ENCODE results near the gene IL18. TPM values are rescaled to one million over a fixed set of nuclear protein-coding genes. Genes with fewer than 3 reads are reported as not detected.
"Not testable (repeated sequence)": the region's sequence is repeated elsewhere in the genome, so short reads cannot be mapped to it uniquely, and the experiment has no call there.

The IL18 gene
- total RNA-seq, 2 experiments from 2014 or later = 0.45 to 0.75 TPM

GRCh38 chr11:112162200-112162599 lies 1.7 kb downstream of the IL18 start:
- not testable (repeated sequence) for H3K36me3 Mint-ChIP-seq

GRCh38 chr11:112161012-112161411 lies 2.9 kb downstream of the IL18 start:
- Mint-ChIP-seq H3K4me1 (peaks cover 1% of the 10 kb centered on the region), H3K9me3 (no peaks in the 10 kb centered on the region), H3K4me3 (no peak overlapping the region), H3K36me3 (no peaks in the 10 kb centered on the region), H3K27me3 (peaks cover 14% of the 10 kb centered on the region), H3K27ac (no peak overlapping the region)
- POLR2A ChIA-PET = no interaction called here
- DNase-seq = no peak
- no peak for ATAC-seq (ENCODE audit: low read depth)

More at GRCh38 chr11:112162200-112162599, 1.7 kb downstream of the IL18 start:
- POLR2A ChIA-PET; H3K4me3 Mint-ChIP-seq; H3K4me1 Mint-ChIP-seq; ATAC-seq (ENCODE audit: low read depth); H3K27ac Mint-ChIP-seq; DNase-seq; H3K9me3 Mint-ChIP-seq: not testable (repeated sequence)
- peaks cover 14% of the 10 kb centered on the region for H3K27me3 Mint-ChIP-seq

GRCh38 chr11:112160091-112160848 lies 3.6 kb downstream of the IL18 start:
- Mint-ChIP-seq H3K27ac (no peak overlapping the region), H3K4me1 (peaks cover 1% of the 10 kb centered on the region), H3K36me3 (no peaks in the 10 kb centered on the region), H3K4me3 (no peak overlapping the region), H3K9me3 (no peaks in the 10 kb centered on the region), H3K27me3 (peaks cover 14% of the 10 kb centered on the region)
- ATAC-seq (ENCODE audit: low read depth) (no peak), DNase-seq (no peak)
- POLR2A ChIA-PET = no interaction called here

- Mint-ChIP-seq H3K36me3 (no peaks in the 10 kb centered on the region), H3K9me3 (no peaks in the 10 kb centered on the region), H3K4me1 (no peaks in the 10 kb centered on the region), H3K27me3 (peaks cover 14% of the 10 kb centered on the region), H3K4me3 (no peak overlapping the region), H3K27ac (no peak overlapping the region)
- DNase-seq = no peak
- POLR2A ChIA-PET = no interaction called here
- no peak for ATAC-seq (ENCODE audit: low read depth)
Observed at GRCh38 chr11:112159098-112160065, 4.5 kb downstream of the IL18 start.

GRCh38 chr11:112156956-112157766 lies 6.7 kb downstream of the IL18 start:
- H3K4me1 Mint-ChIP-seq = no peaks in the 10 kb centered on the region
- H3K9me3 Mint-ChIP-seq = no peaks in the 10 kb centered on the region
- peaks cover 4% of the 10 kb centered on the region for H3K27me3 Mint-ChIP-seq
- ATAC-seq (ENCODE audit: low read depth) (no peak), DNase-seq (no peak)
- H3K27ac Mint-ChIP-seq = no peak overlapping the region
- H3K36me3 Mint-ChIP-seq = no peaks in the 10 kb centered on the region
- H3K4me3 Mint-ChIP-seq = no peak overlapping the region
- POLR2A ChIA-PET = interaction anchor here (0.6 kb wide), 1 partner anchor 123 kb away, joined by 5 read pairs; no protein-coding TSS in a partner anchor

- ATAC-seq (ENCODE audit: low read depth) = no peak
- Mint-ChIP-seq H3K27me3 (no peaks in the 10 kb centered on the region), H3K4me3 (no peak overlapping the region), H3K9me3 (no peaks in the 10 kb centered on the region), H3K4me1 (no peaks in the 10 kb centered on the region), H3K36me3 (no peaks in the 10 kb centered on the region), H3K27ac (no peak overlapping the region)
- POLR2A ChIA-PET = interaction anchor here (0.5 to 0.6 kb wide), 2 partner anchors 124 to 267 kb away, joined by 3 to 5 read pairs; no protein-coding TSS in a partner anchor
- DNase-seq = no peak
Observed at GRCh38 chr11:112156153-112156955, 7.5 kb downstream of the IL18 start.

DNA sequence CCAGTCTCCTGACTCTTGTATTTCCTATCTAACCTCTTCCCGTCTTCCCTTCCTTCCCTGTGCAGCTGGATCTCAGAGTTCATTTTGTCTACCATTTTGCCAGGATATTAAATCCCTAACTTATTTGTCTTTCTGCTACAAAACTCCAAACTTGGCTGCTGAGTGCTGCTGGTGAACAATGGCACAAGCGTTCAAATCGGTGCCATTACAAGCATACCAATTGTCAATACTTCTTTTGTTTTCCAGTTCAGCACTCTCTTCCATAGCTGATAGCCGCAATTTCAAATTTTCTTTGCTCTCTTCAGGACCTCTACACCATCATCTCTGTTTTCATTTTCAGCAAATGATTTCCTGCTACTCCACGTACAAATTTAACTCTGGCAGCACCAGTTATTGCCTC lies 13.4 kb downstream of the IL18 start:
- Mint-ChIP-seq H3K27me3 (no peaks in the 10 kb centered on the region), H3K4me3 (no peak overlapping the region), H3K36me3 (no peaks in the 10 kb centered on the region), H3K9me3 (no peaks in the 10 kb centered on the region), H3K27ac (no peak overlapping the region), H3K4me1 (no peaks in the 10 kb centered on the region)
- ATAC-seq (ENCODE audit: low read depth) (no peak), DNase-seq (no peak)
- POLR2A ChIA-PET = no interaction called here

- peaks cover 1% of the 10 kb centered on the region for H3K36me3 Mint-ChIP-seq
- H3K9me3 Mint-ChIP-seq = peaks cover 2% of the 10 kb centered on the region
- no peaks in the 10 kb centered on the region for H3K4me1 Mint-ChIP-seq
- no peak for ATAC-seq (ENCODE audit: low read depth)
- no peak overlapping the region for H3K4me3 Mint-ChIP-seq
- no peaks in the 10 kb centered on the region for H3K27me3 Mint-ChIP-seq
- DNase-seq = no peak
- H3K27ac Mint-ChIP-seq = no peak overlapping the region
- POLR2A ChIA-PET = no interaction called here
Observed at GRCh38 chr11:112143597-112143996, 20.3 kb downstream of the IL18 start.

- no peak for DNase-seq
- H3K27ac Mint-ChIP-seq = no peak overlapping the region
Observed at GRCh38 chr11:112134473-112134872, 29.4 kb downstream of the IL18 start.

DNA sequence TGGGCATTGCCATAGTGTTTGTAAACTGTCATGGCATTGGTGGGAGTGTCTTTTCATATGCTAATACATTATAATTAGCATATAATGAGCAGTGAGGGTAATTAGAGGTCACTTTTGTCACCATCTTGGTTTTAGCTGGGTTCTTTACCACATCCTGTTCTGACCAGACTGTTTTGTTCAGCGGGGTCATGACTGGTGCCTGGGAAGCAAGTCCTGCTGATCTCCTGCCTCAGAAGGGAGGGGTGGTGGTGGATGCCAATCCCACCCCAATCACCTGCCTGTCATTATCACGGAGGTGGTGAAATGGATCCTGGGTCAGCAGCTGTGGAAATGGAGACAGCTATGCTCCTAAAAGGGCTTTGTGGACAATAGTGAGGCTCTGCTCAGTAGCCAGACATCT lies 31.2 kb downstream of the IL18 start:
- Mint-ChIP-seq H3K4me3 (no peak overlapping the region), H3K36me3 (no peaks in the 10 kb centered on the region), H3K9me3 (no peaks in the 10 kb centered on the region), H3K27ac (no peak overlapping the region), H3K27me3 (no peaks in the 10 kb centered on the region), H3K4me1 (peaks cover 10% of the 10 kb centered on the region)
- ATAC-seq (ENCODE audit: low read depth) = no peak
- POLR2A ChIA-PET = no interaction called here
- no peak for DNase-seq

More at GRCh38 chr11:112134473-112134872, 29.4 kb downstream of the IL18 start:
- H3K4me3 Mint-ChIP-seq = no peak overlapping the region
- no peaks in the 10 kb centered on the region for H3K9me3 Mint-ChIP-seq
- POLR2A ChIA-PET = no interaction called here
- no peak for ATAC-seq (ENCODE audit: low read depth)
- H3K27me3 Mint-ChIP-seq = no peaks in the 10 kb centered on the region
- no peaks in the 10 kb centered on the region for H3K36me3 Mint-ChIP-seq
- peaks cover 10% of the 10 kb centered on the region for H3K4me1 Mint-ChIP-seq

DNA sequence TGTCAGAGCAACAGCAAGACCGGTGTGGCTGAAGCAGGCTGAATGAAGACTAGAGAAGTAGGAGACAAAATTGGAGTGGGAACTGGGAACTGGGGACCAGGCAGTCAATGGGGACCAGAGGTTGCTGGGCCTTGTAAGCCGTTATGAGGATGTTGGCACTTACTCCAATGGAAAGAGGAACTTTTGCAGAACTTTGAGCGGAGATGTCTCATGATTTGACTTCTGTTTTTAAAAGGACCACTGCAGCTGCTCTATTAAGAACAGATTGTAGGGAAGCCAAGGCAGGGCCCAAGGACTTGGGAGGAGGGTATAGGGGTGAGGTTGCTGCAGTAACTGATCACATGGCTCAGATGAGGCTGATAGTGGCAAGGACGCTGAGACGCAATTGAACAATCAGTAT lies 34.2 kb downstream of the IL18 start:
- no peaks in the 10 kb centered on the region for H3K27me3 Mint-ChIP-seq
- no peak overlapping the region for H3K27ac Mint-ChIP-seq
- POLR2A ChIA-PET = no interaction called here
- H3K9me3 Mint-ChIP-seq = no peaks in the 10 kb centered on the region
- no peak overlapping the region for H3K4me3 Mint-ChIP-seq
- H3K36me3 Mint-ChIP-seq = no peaks in the 10 kb centered on the region
- H3K4me1 Mint-ChIP-seq = peaks cover 10% of the 10 kb centered on the region
- ATAC-seq (ENCODE audit: low read depth) = no peak
- DNase-seq = no peak

DNA sequence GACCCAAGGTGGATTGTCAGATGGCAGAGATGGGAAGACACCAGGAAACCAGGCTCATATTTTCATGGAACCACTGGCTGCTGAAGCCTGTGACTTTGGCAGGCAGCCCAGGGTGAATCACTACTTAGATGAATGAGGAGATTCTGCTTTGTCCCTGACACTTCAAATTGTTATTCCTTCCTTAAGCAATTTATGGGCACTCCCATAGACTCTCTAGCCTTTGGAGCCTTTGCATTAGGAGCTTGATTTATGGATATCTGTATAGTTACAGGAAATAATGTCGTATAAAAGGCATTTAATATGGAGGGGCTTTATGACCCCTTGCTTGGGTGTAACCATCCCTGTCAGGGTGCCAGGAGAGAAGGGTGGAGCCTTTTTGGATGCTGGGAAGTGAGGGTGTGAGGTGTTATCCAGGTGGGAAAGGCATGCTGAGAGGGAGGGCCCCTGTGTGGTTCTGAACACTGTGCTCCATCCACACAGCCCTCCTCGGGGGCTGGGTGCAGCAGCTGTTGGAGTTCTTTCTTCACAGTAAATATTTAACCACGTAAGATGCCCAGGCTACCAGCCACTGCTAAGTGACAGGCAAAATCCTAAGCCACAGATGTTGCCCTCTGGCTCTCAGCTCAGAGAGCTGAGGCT lies 35.3 kb downstream of the IL18 start:
- Mint-ChIP-seq H3K9me3 (no peaks in the 10 kb centered on the region), H3K27ac (no peak overlapping the region), H3K36me3 (no peaks in the 10 kb centered on the region), H3K4me3 (no peak overlapping the region), H3K27me3 (no peaks in the 10 kb centered on the region), H3K4me1 (peaks cover 10% of the 10 kb centered on the region)
- ATAC-seq (ENCODE audit: low read depth) (no peak), DNase-seq (no peak)
- POLR2A ChIA-PET = no interaction called here

Measured in activated naive CD8-positive, alpha-beta T cell treated with anti-CD3 and anti-CD28 coated beads, Interleukin-2, amount 10 ng/mL, durations not matched to agents 7 days and 5 days (primary cell).